HG03159 (cell line): ENCODE results near the gene LRRC27.

Experiments
- ATAC-seq: cut with Tn5 transposase; IDR thresholded peaks from one replicate; pipeline ENCODE4 v1.9.1; 2021; ENCODE audit warnings: mild to moderate bottlenecking, moderate library complexity; ENCODE audit not compliant: unreplicated experiment

LRRC27 gene

DNA sequence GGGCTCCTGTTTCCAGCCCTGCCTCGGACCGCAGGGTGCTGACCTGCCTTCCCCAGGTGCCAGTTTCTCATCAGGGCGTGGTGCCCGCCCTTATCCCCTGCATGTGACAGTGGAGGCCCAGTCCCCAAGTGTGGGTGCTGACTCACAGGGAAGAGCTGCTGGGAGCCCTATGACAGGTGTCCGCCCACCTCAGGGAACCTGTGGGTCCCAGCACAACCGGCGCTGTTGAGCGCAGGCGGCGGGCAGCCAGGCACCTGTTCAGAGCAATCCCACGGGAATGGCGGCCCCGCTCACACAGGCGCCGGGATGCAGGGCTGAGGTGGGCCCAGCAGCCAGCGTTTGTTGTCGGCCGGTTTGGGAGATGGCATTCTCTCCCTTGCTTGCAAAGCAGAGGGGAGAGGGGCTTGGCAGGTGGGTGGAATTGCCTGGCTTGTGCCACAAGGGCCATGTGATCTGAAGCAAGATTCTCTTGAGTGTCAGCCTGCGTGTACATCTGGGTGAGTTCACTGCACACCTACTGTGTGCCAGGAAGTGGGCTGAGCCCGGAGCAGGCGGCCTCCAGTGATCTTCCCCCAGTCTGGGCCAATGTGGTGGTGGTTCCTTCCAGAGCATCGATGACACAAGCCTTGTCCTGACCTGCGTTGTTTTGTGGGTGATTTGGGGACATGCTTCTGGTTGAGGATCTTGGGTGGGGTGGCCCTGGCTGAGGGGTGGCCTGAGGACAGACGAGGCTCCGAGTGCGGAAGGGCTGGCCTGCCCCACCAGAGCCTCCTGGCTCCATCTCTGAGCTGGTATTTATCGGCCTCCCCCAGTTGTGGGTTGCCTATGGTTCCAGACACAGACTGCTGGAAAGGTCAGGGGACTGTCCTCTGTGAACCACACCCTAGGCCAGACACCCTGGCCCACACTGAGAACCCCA is 67.4 kb downstream of the LRRC27 start:
- no peak for ATAC-seq

DNA sequence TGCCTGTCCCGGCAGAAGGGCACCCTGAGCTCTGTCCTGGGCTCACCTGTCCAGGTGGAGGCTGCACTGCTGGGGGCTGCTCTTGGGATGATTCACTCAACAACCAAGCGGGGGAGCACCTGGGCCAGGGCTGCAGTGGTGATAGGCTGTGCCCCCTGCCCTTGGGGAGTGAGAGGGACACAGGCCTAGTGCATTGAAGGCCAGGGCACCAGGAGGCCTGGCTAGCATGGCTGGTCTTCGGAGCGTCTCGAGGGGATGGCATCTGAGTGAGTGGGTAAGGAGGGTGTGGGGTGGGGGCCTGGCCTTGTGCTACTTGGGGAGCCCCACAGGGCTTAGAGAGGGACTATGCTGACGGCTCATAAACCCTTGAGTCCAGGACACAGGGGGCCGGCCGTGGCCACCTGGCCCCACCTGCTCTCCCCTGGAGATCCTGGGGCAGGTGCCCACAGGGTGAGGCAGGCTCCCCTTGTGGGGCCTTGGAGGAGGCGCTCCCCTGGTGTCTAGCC is 68.1 kb downstream of the LRRC27 start:
- no peak for ATAC-seq

DNA sequence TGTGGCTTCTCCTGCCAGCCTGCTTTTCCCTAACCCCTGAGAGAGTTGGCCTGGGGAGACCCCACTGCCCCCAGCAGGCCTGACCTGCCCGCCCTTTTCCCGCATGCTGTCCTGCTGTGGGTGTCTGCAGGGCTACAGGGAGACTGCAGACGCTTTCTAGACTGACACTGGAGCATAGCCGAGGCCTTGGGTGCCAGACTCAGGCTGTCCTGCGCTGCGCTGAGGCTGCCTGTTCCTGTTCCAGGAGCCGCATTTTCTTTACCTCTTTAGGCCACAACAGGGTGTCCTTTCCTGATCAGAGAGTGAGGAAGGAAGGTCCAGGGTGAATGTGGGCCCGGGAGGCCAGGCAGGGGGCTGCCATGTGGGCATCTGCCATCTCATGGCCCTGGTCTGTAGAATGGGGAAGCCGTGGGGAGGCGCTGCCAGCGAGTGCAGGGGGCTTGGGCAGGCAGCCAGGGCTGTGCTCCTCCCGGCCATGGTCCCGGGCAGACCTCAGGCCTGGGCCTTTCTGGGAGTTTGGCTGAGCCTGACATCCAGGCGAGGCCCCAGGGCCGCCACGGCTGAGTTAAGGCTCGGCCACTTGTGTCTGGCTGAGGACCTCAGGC is 68.7 kb downstream of the LRRC27 start:
- no peak for ATAC-seq

DNA sequence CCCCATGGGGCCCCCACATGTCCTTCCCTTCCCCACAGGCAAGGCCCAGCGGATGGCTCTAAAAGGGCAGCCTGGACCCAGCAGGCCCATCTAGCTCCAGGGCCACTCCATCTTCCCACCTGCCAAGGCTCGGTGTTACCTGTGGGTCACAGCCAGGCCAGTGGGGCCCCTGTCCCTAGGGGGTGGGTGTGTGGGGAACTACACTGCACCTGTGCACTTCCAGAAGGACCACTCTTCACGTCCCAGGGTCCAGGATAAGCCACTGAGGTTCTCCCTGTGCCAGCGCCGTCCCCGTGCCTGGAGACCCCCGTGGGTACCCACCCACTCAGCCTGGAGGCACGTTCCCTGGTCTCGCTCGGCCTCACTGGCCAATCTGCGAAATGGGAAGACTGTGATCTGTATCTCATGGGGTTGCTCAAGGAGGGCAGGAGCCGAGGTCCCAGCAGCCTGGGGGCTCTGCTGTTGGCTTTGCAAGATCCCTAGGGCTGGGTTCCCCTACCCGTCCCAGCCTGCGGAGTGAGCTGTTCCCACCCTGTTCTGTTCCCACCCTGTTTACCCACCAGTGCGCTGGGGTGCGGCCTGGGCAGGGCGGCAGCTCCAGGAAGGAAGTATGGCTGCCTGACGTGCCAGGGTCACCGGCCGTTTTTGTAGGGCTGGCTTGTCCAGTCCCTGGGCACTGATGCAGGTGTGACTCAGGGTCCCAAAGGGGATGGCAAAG is 69.6 kb downstream of the LRRC27 start:
- no peak for ATAC-seq

DNA sequence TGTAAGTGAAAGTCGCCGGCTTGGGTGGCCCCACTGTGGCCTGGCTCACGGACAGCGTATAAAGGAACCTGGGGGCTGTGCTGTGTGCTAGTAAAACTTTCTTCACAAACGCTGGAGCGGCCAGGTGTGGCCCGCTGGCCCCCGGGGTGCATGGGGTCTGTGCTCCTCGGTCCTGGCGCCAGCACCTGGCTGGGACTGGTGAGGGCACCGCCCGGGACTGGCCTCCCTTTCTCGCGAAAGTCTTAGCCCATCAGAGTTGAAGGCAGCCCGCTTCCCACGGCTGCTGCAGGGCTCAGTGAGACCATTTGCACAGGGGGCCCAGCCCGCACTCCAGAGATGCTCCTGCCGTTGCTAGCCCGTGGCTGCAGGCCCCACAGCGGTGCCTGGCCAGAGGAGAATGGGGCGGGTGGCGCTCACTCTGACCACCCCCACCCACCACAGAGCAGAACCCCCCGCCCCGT is 70.8 kb downstream of the LRRC27 start:
- no peak for ATAC-seq

DNA sequence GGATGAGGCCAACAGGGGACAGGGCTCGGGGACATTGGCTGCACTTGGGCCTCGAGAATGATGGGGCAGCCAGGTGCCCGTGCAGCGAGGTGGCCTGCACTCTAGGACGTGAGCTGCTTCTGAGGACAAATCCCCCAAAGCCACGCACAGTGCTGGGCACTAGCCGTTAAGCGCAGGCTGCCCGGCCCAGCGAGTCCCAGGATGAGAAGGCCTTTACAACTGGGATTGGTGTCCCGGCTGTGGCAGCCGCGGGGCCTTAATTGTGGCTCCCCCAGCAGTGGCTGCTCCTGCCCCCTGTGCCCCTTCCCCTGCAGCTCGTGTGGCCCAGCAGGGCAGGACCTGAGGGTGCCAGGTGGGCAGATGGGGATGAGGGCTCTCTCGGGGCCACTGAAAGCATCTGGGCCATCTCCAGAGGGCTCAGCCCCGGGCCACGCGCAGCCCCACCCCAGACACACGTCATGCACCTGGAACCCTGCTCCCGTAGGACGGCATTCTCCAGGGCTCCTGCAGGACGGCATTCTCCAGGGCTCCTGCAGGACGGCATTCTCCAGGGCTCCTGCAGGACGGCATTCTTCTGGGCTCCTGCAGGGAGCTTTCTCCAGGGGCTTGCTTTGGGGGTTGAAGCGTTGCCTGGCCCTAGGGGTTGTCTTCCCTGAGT is 71.6 kb downstream of the LRRC27 start:
- ATAC-seq, result no peak

DNA sequence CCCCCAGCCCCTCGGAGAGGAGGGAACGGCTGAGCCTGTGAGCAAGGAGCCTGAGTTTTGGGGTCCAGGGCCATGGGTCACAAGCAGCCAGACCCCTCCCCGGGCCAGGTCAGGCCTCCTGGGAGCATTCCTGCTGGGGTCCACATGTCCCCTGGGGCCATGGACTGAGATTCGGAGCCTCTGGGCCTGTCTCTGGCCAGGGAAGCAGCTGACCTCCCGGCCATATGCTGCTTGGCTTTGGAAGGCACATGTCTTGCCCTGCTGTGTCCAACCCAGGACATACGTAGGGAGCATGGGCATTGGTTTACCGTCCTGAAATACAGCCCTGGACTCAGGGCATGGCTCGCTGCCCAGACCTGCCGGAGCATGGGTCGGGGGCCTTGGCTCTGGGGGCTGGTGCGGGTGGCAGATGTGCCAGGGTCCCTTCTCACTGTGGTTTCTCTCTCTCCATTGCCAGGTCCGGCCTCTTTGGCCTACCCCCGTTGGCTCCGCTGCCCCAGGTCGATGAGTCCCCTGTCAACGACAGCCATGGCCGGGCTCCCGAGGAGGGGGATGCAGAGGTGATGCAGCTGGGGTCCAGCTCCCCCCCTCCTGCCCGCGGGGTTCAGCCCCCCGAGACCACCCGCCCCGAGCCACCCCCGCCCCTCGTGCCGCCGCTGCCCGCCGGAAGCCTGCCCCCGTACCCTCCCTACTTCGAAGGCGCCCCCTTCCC is 72.3 kb downstream of the LRRC27 start:
- ATAC-seq, result no peak

DNA sequence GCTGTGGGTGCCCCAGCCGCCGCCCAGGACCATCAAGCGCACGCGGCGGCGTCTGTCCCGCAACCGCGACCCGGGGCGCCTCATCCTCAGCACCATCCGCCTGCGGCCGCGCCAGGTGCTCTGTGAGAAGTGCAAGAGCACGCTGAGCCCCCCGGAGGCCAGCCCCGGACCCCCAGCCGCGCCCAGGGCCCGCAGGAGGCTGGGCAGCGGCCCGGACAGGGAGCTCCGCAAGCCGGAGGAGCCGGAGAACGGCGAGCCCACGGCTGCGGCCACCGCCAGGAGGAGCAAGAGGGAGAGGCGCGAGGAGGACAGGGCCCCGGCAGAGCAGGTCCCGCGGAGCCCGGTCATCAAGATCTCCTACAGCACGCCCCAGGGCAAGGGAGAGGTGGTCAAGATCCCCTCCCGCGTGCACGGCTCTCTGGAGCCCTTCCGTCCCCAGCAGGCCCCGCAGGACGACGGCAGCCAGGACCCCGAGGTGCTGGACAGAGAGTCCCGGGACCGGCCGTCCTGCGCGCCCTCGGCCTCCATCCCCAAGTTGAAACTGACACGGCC is 73.0 kb downstream of the LRRC27 start:
- no peak for ATAC-seq

DNA sequence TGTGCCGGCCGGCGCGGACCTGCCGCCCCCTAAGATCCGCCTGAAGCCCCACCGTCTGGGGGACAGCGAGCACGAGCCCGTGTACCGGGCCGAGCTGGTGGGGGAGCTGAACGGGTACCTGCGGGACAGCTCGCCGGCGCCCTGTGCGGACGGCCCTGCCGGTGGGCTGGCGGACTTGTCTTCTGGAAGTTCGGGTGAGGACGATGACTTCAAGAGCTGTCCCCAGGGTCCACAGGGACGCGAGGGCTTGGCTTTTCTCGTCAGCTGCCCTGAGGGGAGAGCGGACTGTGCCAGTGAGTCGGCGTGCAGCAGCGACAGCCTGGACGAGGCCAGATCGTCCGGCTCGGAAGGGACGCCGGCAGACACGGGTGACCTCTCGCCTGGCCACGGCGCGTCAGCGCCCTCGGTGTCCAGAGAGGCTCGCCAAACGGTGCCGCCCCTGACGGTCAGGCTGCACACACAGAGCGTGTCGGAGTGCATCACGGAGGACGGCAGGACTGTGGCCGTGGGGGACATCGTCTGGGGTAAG is 73.5 kb downstream of the LRRC27 start:
- no peak for ATAC-seq

DNA sequence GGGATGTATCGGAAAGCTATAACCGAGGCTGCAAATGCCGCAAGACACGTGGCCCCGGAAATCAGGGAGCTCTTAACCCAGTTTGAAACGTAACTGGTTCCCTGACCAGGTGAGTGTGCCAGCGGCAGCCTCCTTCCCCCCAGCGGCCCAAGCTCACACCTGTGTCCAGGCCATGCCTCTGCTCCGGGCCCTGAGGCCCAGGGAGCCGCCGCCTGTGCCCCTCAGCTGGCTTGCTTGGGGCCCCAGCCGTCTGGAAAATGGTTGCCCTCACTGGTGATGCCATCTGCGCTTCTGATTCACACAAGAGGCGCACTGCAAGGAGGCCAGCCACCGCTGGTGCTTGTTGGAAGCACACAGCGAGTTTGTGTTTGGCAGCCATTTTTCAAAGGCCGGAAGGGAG is 74.2 kb downstream of the LRRC27 start:
- no peak for ATAC-seq

DNA sequence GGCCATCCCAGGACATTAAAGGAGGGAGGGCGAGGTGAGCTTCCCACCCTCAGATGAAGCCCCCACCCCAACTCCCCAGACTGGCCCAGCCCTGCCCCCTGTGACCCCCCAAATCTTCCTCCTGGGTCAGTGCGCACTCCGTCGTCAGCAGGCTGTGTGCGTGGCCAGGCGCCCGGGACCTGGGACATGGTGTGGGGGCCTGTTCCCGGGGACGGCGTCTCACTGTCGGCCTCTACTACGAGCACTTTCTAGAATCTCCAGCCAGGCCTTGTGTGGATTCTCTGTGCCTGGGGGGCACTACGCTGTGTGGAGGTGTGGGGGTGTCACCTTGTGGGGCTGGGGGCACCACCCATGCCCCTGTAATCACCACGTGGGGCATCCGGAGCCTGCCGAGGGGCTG is 74.8 kb downstream of the LRRC27 start:
- no peak for ATAC-seq

DNA sequence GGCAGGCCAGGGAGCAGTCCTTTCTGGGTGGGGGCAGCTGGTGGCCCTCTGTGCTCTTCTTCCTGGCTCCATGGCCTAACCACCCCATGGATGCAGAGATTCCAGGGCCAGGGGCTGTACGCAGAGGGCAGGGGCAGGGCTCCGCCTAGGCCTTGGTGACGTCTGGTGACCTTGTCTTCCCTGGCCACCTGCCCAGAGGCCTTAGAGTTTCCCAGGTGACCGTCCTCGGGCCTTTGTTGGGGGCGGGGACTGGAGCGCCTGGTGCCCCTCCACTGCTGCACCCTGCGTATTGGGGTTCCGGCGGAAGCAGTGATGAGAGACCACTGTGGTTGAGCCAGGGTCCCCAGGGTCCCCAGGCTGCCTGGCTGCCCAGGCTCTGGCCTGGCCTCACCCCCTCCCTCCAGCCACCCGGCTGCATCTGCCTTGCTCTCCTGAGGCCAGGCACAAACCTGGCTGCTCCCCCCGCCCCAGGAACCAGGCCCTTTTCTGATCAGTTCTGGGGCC is 75.3 kb downstream of the LRRC27 start:
- ATAC-seq, result no peak

DNA sequence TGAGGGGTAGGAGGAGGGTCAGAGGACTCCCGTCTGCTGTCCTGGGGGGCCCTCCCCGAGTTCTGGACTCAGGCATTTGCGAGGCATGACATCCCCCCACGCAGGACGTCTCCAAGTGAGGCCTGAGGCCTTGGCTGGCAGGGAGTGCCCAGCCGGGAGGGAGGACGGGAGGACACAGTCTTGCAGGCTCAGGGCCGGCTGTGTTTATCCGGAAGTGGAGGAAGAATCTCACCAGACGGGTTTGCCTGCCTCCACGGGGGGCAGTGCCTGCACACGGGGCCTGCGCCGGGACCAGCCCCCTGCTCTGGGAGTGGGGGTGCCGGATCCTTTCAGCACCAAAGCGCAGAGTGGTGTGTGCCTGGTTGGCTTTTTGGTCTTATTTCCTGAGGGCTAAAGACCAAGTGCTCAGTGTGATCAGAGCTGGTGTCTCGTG is 75.9 kb downstream of the LRRC27 start:
- no peak for ATAC-seq

DNA sequence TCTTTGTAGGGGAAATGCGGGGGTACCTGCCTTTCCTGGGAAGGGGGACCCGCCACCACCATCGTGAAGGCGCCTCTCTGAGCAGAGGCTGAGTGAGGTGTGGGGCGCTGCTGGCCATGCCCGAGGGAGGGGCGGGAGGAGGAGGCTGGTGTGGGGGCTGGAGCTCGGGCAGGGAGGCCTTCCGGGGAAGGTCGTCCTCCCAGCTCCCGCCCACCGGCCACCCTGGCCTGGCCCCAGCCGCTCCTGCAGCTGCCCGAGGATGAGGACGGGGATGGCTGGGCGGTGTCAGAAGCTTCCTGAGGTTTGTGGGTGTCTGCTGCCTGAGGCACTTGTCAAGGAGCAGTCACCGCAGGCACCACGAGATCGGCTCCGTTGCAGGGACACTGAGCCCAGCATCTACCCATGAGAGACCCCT is 76.4 kb downstream of the LRRC27 start:
- no peak for ATAC-seq

DNA sequence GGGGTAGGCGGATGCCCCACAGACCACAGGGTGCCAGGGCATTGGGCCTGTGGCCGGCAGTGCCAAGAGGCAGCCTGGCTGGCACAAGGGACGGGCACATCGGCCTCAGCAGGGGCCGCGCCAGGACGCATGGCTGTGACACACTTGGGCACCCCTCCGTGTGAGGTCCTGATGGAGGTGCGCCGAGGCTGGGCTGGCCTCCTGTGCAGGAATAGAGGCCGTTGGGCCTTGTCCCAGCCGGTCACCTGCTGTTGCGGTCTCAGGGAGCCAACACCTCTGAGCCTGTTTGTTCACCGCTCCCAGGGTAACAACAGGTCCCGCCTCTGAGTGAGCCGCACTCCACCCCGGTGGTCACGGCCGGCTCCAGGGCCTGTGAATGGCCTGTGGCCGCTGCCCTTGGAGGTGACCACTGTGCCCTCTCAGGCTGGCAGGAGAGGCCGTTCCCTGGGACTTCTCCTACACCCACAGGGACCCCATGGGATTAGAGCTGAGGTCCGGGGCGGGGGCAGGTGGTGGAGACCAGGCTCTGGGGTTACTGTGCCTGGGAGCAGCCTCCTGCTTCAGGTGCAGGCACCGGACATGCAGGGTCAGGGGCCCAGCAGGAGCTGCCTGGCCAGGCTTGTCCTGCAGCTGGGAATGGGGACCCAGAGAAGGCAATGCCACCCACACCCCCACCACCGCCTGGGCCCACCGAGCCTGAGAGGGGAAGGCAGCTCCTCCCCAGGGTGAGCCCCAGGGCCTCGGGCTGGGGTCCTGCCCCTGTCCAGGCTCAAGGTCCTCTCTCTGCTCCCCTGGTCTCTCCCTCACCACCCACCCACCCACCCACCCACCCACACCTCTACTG is 77.1 kb downstream of the LRRC27 start:
- no peak for ATAC-seq

DNA sequence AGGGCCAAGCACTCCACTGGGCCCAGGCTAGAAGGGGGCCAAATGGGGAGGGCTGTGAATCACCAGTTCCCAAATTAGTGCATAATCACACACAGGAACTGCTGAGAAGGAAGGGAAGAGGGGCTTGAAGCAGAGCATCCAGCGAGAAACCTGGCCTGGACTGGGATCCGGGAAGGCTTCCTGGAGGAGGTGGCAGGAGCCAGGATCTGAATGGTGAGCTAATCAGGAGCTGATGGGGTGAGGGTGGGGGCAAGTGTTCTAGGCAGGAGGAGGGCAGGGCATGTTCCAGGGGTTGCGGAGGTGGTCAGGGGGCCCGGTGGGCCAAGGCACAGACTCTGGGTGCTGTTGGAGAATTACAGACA is 77.7 kb downstream of the LRRC27 start:
- ATAC-seq, result no peak

DNA sequence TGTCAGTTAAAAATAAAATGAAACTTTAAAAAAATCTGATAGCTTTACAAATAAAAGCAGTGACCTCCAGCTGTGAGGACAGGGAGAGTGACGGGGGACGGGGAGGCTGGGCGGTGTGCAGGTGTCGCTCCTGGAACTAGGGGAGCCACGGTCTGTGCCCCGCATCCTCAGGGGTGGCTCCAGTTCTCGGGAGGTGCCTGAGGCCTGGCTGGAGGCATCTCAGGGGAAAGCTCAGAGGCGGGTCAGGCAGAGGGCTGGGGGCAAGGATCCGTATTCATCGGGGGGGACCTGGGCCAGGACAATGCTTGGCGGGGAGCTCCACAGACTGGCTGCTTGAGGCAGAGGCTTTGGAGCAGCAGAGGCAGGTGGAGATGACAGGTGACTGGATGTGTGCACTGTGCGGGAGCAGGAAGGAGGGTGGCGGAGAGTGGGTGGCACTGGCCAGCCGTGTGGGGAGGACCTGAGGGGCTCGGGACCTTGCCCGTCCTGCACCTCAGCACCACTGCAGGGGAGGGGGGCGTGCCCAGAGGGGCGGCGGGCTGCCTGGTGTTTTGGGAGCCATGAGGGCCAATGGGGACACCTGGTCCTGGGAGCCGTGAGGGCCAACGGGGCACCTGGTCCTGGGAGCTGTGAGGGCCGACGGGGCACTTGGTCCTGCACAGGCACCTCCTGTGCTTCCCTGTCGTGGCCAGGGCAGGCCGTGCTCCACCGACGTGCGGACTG is 78.2 kb downstream of the LRRC27 start:
- ATAC-seq, result no peak
